Breast epithelium (tissue), 4 donors: Measurements from ENCODE around the gene TENM4. TPM values are rescaled to one million over a fixed set of nuclear protein-coding genes. Genes with fewer than 3 reads are reported as not detected.

Source experiments
- DNase-seq, 2 donors: peaks; one replicate each; pipeline ENCODE4 v3.0.0-alpha.2; 2019; ENCODE audit warnings: low spot score in 2 of 2
- H3K27ac ChIP-seq, 2 donors: fragments of 200-600 bp; sonication (generic) in 1 of 2; one replicate each; pipeline ENCODE4 v1.5.1; 2016 to 2019; ENCODE audit warnings: mild to moderate bottlenecking in 1 of 2
- H3K27me3 ChIP-seq, 2 donors: fragments of 200-600 bp; sonication (generic) in 1 of 2; one replicate each; pipeline versions ENCODE4 v1.5.1 to v1.6.0; 2017 to 2019; ENCODE audit warnings: control low read depth in 1 of 2, mild to moderate bottlenecking in 1 of 2
- H3K36me3 ChIP-seq: fragments of 200-600 bp; one replicate; pipeline ENCODE4 v1.5.1; 2019
- H3K4me1 ChIP-seq, 2 donors: fragments of 200-600 bp; sonication (generic); one replicate each; pipeline ENCODE4 v1.5.1; 2016 to 2019; ENCODE audit warnings: control low read depth in 1 of 2
- H3K4me3 ChIP-seq, 3 donors: fragments of 200-600 bp; sonication (generic); 1 replicate in 2 of 3; 2 replicates in 1 of 3; pipeline ENCODE4 v1.5.1; 2016 to 2019; ENCODE audit warnings: mild to moderate bottlenecking in 3 of 3, moderate library complexity in 2 of 3
- H3K9me3 ChIP-seq, 2 donors: fragments of 200-600 bp; sonication (generic) in 1 of 2; one replicate each; pipeline ENCODE4 v1.5.1; 2016 to 2019; ENCODE audit warnings: control low read depth in 1 of 2
- POLR2A ChIP-seq: fragments of 450-650 bp; IDR thresholded peaks from one replicate; pipeline ENCODE4 v1.6.1; 2016; ENCODE audit warnings: antibody characterized with exemption, mild to moderate bottlenecking, moderate library complexity
- POLR2AphosphoS5 ChIP-seq, 3 donors: sonication (generic); formaldehyde crosslinking; IDR thresholded peaks; one replicate each; pipeline ENCODE4 v1.6.1; 2017; ENCODE audit warnings: antibody characterized with exemption in 3 of 3
- intact Hi-C: fragments of 100-400 bp; cut with DNase I; formaldehyde crosslinking; loops from one replicate; pipeline ENCODE4 v1.15.1; 2023; ENCODE audit warnings: low total_unique reads
- total RNA-seq, 3 donors: library from RNA; depleted of rRNA; stranded (reverse); fragments of >200 nt; gene quantifications; one replicate each; pipeline ENCODE4 v1.1.0, GENCODE V29; 2016
- TF ChIP-seq, protein P1 (sequence below), 3 donors: fragments of 450-650 bp; IDR thresholded peaks; one replicate each; pipeline ENCODE4 v1.5.1; 2016 to 2017; ENCODE audit warnings: antibody characterized with exemption in 3 of 3, mild to moderate bottlenecking in 3 of 3, moderate library complexity in 3 of 3

TENM4 gene
- total RNA-seq, 3 donors from 2014 or later = 0.29 to 7.9 (median 4.8) TPM

DNA sequence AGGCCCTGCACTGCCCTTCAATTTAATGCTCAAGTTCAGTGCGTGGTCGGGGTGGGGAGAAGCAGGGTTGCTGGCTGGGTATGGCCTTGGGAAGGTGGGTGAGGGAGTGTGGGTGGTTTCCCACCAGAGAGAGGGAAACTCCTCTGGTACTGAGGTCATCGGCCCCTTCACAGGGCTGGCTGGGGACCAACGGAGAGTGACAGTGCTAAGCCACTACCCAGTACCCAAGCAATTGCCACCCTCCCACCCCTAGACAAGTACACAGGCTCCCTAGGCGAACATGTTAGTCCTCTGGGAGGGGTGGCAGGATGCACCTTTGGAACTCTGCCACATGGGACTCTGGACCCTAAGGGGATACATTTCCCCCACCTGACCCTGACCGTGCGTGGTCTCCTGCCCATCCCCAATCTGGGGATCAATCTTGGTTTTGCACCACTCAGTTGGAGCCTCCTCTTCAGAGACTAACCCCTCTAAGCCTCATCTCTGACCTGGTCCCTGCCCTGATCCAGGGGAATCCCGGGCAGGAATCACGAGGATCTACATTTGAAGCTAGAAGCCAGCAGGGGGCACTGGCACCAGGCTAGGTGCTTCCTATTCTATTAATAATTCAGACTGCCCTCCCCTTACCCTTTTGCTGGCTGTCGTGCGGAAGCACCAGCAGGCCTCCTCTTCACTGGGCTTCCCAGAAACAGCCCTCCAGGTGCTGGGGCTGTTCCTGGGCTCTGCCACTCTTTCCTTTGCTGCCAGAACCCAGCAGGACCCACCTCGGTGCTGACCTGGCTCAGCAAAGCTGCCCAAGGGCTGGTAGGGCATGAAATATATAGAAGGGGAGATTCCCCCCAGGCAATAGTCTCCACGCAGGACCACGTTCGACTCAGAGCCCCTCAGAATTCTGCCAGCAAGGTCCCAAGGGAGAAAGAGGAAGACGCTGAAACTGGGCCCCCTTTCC lies 377.7 kb downstream of the TENM4 start:
- intact Hi-C loops = no loop called here
- Histone ChIP-seq H3K4me1 (no peaks in the 10 kb centered on the region), H3K36me3 (no peaks in the 10 kb centered on the region), H3K27me3 (no peaks in the 10 kb centered on the region), H3K9me3 (no peaks in the 10 kb centered on the region), H3K4me3 (no peak overlapping the region), H3K27ac (no peak overlapping the region)
- no peak for DNase-seq
- TF ChIP-seq, protein P1, sequence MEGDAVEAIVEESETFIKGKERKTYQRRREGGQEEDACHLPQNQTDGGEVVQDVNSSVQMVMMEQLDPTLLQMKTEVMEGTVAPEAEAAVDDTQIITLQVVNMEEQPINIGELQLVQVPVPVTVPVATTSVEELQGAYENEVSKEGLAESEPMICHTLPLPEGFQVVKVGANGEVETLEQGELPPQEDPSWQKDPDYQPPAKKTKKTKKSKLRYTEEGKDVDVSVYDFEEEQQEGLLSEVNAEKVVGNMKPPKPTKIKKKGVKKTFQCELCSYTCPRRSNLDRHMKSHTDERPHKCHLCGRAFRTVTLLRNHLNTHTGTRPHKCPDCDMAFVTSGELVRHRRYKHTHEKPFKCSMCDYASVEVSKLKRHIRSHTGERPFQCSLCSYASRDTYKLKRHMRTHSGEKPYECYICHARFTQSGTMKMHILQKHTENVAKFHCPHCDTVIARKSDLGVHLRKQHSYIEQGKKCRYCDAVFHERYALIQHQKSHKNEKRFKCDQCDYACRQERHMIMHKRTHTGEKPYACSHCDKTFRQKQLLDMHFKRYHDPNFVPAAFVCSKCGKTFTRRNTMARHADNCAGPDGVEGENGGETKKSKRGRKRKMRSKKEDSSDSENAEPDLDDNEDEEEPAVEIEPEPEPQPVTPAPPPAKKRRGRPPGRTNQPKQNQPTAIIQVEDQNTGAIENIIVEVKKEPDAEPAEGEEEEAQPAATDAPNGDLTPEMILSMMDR (IDR thresholded peaks at IDR 0.05) = no peak

DNA sequence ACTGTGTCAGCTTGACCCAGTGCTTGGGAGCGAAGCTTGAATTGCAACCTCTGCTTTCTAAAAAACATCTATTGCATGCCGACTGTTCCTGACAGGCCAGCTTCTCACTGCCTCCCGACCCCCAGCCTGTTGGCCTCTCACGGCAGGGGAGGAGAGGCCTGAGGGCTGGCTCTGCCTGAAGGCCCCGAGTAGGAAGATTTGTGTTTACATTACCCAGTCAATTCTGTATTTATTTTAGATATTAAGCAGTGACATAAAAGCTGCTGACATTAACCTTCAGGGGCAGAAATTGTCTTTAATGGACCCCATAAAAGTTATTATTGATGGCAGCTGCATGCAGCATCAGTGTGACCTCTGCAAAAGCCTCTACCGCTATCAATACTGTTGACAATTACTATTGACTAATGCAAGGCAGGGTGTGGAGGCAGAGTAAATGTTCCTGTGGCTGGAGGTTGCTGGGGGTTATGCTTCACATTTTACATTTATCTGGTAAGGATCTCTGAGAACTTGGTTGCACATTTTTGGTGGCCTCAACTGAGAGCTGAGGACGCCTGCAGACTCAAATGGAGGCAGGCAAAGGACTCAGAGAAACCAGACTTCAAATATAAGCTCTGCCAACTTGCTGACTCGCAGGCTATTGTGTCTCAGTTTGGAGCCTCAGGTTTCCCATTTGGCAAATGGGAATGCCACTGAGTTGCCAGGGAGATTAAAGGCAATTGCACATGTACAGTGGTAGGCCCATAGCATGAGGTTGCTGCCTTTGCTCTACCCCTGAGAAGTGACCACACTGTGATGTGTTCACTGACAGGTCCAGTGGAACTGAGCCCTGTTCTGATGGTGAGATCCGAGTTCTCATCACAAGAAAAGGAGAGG lies 380.5 kb downstream of the TENM4 start:
- Histone ChIP-seq H3K9me3 (no peaks in the 10 kb centered on the region), H3K27me3 (no peaks in the 10 kb centered on the region), H3K4me1 (no peaks in the 10 kb centered on the region), H3K36me3 (no peaks in the 10 kb centered on the region), H3K4me3 (no peak overlapping the region), H3K27ac (no peak overlapping the region)
- DNase-seq = no peak
- TF ChIP-seq POLR2A = no peak
- TF ChIP-seq POLR2AphosphoS5 (IDR thresholded peaks at IDR 0.05) = no peak
- intact Hi-C loops = no loop called here

DNA sequence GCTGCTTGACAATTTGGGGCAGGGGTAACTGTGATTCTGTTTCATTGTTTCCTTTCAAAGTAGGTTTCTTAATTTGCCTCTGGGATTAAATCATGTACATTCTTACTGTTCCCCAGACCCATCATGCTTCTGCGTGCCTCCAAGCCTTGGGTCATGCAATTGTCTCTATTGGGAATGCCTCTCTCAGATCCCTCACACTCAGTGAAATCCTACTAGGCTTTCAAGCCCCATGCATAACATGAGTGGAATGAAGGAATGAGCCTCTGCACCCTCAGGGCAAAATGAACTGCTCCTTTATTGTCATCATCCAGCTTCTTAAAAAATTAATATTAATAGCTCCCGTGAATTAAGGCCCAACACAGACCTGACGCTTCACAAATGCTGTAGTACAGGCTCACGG lies 381.7 kb downstream of the TENM4 start:
- no peaks in the 10 kb centered on the region for H3K27me3 ChIP-seq
- no peaks in the 10 kb centered on the region for H3K4me1 ChIP-seq
- no peaks in the 10 kb centered on the region for H3K9me3 ChIP-seq
- H3K36me3 ChIP-seq = no peaks in the 10 kb centered on the region
- H3K27ac ChIP-seq = no peak overlapping the region
- intact Hi-C loops = no loop called here
- TF ChIP-seq POLR2AphosphoS5 (IDR thresholded peaks at IDR 0.05) = no peak
- TF ChIP-seq, protein P1 (IDR thresholded peaks at IDR 0.05) = no peak
- TF ChIP-seq POLR2A = no peak
- no peak overlapping the region for H3K4me3 ChIP-seq
- DNase-seq = no peak

DNA sequence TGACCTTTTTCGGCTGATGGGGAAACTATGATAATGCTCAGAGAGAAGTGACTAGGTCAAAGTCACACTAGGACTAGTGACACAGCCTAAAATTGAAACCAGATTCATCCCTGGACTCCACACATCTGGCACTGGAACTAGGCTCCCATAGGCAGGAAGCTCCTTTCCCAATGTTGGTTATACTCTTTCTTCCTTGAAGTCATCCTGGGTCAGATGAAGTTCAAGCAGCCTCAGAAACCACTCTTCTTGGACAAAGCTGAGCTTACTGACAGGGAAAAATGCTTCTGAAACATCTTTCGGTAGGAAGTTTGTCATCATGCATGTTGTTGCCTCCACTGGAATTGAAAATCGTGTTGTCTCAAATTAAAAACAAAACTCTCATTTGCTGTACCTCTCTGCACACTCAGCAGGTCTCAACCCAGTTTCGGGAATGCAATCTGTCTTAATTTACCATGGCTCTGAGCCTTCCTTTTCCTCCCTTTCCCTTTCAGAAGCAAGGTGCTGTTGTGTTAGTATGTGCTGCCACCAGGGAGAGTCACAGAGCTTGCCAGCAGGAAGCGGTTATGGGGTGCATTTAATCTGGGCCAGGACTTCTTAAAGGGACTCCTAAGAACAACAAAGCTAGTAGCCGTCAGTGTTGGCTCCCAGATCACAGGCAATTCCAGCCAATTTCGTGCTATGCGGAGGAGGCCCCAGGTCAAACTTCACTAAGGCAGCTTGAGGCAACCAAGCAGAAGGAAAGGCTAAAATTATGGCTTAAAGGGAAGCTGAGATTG lies 384.8 kb downstream of the TENM4 start:
- no peaks in the 10 kb centered on the region for H3K27me3 ChIP-seq
- DNase-seq = peak in 1 of 2 donors; percentile 20
- H3K36me3 ChIP-seq = no peaks in the 10 kb centered on the region
- no peak overlapping the region for H3K4me3 ChIP-seq
- TF ChIP-seq POLR2AphosphoS5 (IDR thresholded peaks at IDR 0.05) = peak in 1 of 3 donors; percentile 26
- TF ChIP-seq POLR2A = no peak
- TF ChIP-seq, protein P1 (IDR thresholded peaks at IDR 0.05) = no peak
- intact Hi-C loops = no loop called here
- no peaks in the 10 kb centered on the region for H3K4me1 ChIP-seq
- no peaks in the 10 kb centered on the region for H3K9me3 ChIP-seq
- peak overlapping the region in 1 of 2 donors; percentile 25 for H3K27ac ChIP-seq

DNA sequence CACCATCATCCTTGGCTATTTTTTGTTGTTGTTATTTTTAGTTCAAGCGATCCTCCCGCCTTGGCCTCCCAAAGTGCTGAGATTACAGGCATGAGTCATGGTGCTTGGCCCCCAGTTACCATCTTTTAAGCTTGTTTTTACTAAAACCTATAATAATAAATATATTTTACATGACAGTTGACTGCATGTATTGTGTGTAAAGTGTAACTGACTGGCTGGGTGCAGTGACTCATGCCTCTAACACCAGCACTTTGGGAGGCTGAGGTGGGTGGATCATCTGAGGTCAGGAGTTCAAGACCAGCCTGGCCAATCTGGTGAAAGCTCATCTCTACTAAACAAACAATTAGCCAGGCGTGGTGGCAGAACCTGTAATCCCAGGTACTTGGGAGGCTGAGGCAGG lies 386.2 kb downstream of the TENM4 start:
- Histone ChIP-seq H3K4me3 (no peak overlapping the region), H3K9me3 (no peaks in the 10 kb centered on the region), H3K27me3 (no peaks in the 10 kb centered on the region), H3K27ac (no peak overlapping the region), H3K4me1 (no peaks in the 10 kb centered on the region), H3K36me3 (no peaks in the 10 kb centered on the region)
- intact Hi-C loops = no loop called here
- DNase-seq = no peak
- no peak for TF ChIP-seq POLR2AphosphoS5 (IDR thresholded peaks at IDR 0.05)
- TF ChIP-seq POLR2A = no peak
- TF ChIP-seq, protein P1 (IDR thresholded peaks at IDR 0.05) = no peak
